SK-N-MC (cell line): ENCODE measurements around the gene TMEM11.

Experiments used
- EZH2 ChIP-seq: fragments of 200-600 bp; sonication (generic); IDR thresholded peaks from one replicate; pipeline ENCODE4 v1.6.1; 2017; ENCODE audit warnings: antibody characterized with exemption
- POLR2AphosphoS5 ChIP-seq: IDR thresholded peaks from 2 replicates; pipeline ENCODE4 v1.6.1; 2012; ENCODE audit warnings: mild to moderate bottlenecking, low read depth, low read length, borderline replicate concordance

DNA sequence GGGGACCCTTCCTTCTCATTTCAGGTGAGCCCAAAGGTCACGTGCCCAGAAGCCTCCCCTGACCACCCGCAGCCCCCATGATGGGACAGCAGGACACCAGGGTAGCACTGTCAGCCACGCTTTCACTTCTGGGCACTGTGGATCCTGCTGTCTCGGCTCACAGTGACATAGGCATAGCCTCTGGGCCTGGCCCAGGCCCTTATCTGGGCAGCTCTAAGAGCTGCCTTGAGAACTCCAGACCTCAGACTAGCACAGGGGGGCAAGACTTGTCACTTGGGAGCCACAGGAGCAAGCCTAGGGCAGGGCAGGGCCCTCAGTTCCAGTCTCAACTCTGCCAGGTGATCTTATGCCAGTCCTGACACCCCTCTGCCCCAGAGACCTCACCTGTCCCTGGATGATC is 34.5 kb upstream of the TMEM11 start:
- no peak for TF ChIP-seq EZH2
- no peak for TF ChIP-seq POLR2AphosphoS5
